ENCODE measurements around the gene CETP.

- no peak for TF ChIP-seq CTCF (conservative IDR thresholded peaks at IDR 0.05 in 1 of 2, IDR thresholded peaks at IDR 0.05 in 1 of 2; ENCODE audit: low read depth in 1 of 2, low read length in 2 of 2)
- no peak for TF ChIP-seq EZH2 (IDR thresholded peaks at IDR 0.05; ENCODE audit: low read length, missing control alignments)
These were observed 32.6 kb downstream of the CETP start for GRCh38 chr16:56994311-56994710.

Measured in fibroblast of lung (primary cell).